MCF 10A (cell line): ENCODE results near the gene TECPR2. TPM values are rescaled to one million over a fixed set of nuclear protein-coding genes. Genes with fewer than 3 reads are reported as not detected.

Experiments used
- BruUV-seq: library from RNA; stranded (reverse); fragments of 400-500 nt; replicated peaks from 2 replicates; lab custom pipeline; 2021; lab: Mats Ljungman, UMichigan
- CTCF ChIA-PET: fragments of 300-600 bp; sonication (Branson Sonifier 250); formaldehyde crosslinking; extraction: SDS; loops from one replicate; lab custom pipeline; 2021; ENCODE audit warnings: antibody characterized with exemption, inconsistent platforms; lab: Yijun Ruan, JAX
- POLR2A ChIA-PET: fragments of 300-600, 350-650 bp; sonication (Branson Sonifier 250); formaldehyde crosslinking; extraction: SDS; loops from one replicate; lab custom pipeline; 2020; ENCODE audit warnings: antibody characterized with exemption, inconsistent platforms; lab: Yijun Ruan, JAX
- DNase-seq: peaks from one replicate; pipeline ENCODE4 v3.0.0-alpha.2; 2018; ENCODE audit not compliant: unreplicated experiment
- H3K27ac Mint-ChIP-seq: one replicate; pipeline ENCODE4 v1.8.0; 2022; ENCODE audit warnings: mild to moderate bottlenecking, low read depth, mixed read lengths; ENCODE audit not compliant: unreplicated experiment
- H3K27me3 Mint-ChIP-seq: one replicate; pipeline ENCODE4 v1.8.0; 2022; ENCODE audit warnings: mixed read lengths; ENCODE audit not compliant: insufficient read depth, unreplicated experiment
- H3K36me3 Mint-ChIP-seq: one replicate; pipeline ENCODE4 v1.8.0; 2022; ENCODE audit warnings: mild to moderate bottlenecking, moderate library complexity, mixed read lengths; ENCODE audit not compliant: insufficient read depth, unreplicated experiment
- H3K4me1 Mint-ChIP-seq: one replicate; pipeline ENCODE4 v1.8.0; 2022; ENCODE audit warnings: mixed read lengths; ENCODE audit not compliant: insufficient read depth, unreplicated experiment
- H3K4me3 Mint-ChIP-seq: one replicate; pipeline ENCODE4 v1.8.0; 2022; ENCODE audit warnings: mild to moderate bottlenecking, moderate library complexity, mixed read lengths; ENCODE audit not compliant: unreplicated experiment
- H3K9me3 Mint-ChIP-seq: one replicate; pipeline ENCODE4 v1.8.0; 2022; ENCODE audit warnings: mixed read lengths; ENCODE audit not compliant: unreplicated experiment
- CTCF ChIP-seq: fragments of 200-600 bp; IDR thresholded peaks from one replicate; pipeline ENCODE4 v1.8.0; 2022; ENCODE audit warnings: antibody characterized with exemption, mild to moderate bottlenecking; ENCODE audit not compliant: unreplicated experiment
- intact Hi-C: fragments of 100-400 bp; cut with micrococcal nuclease; formaldehyde crosslinking; loops from 2 replicates; pipeline ENCODE4 v1.14.1; 2022
- total RNA-seq: library from RNA; stranded (reverse); gene quantifications from 2 replicates; pipeline ENCODE4 v1.2.3, GENCODE V29; 2022

The TECPR2 gene
- total RNA-seq, 1 experiment from 2014 or later = 18.4 TPM

- no peak for DNase-seq
- CTCF ChIA-PET = interaction anchor here (0.5 to 1.4 kb wide), 3 partner anchors 35 to 340 kb away, joined by 3 to 5 read pairs (median 3); no protein-coding TSS in a partner anchor
- Mint-ChIP-seq H3K36me3 (peaks cover 4% of the 10 kb centered on the region), H3K27me3 (no peaks in the 10 kb centered on the region), H3K27ac (peak overlapping the region; percentile 59), H3K4me1 (peaks cover 19% of the 10 kb centered on the region), H3K9me3 (no peaks in the 10 kb centered on the region), H3K4me3 (no peak overlapping the region)
- no peak for TF ChIP-seq CTCF
- POLR2A ChIA-PET = interaction anchor here (0.7 to 1.2 kb wide), 5 partner anchors 12 to 213 kb away, joined by 3 to 5 read pairs (median 3); no protein-coding TSS in a partner anchor
- BruUV-seq = no TSS peak
- intact Hi-C loops = no loop called here
These were observed 118.6 kb downstream of the TECPR2 start for GRCh38 chr14:102481371-102481770.

DNA sequence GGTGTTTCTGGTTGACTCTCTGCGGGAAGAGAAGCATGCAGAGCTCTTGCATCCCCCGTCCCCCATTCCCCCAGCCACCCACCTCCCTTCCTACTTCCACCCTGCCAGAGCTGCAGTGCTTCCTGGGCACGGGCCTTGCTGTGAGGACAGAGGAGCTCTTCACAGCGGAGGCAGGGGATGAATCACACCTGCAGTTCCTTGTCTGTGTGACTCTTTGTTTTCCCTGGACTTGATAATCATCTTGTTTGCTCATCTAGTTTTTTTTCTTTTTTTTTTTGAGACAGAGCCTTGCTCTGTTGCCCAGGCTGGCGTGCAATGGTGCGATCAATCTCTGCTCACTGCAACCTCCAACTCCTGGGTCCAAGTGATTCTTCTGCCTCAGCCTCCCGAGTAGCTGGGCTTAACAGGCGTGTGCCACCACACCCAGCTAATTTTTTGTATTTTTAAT is 119.1 kb downstream of the TECPR2 start:
- intact Hi-C loops = no loop called here
- peak; percentile 55 for DNase-seq
- Mint-ChIP-seq H3K9me3 (no peaks in the 10 kb centered on the region), H3K27ac (peak overlapping the region; percentile 59), H3K36me3 (peaks cover 2% of the 10 kb centered on the region), H3K4me3 (no peak overlapping the region), H3K4me1 (peaks cover 19% of the 10 kb centered on the region), H3K27me3 (no peaks in the 10 kb centered on the region)
- BruUV-seq = no TSS peak
- CTCF ChIA-PET = interaction anchor here (0.5 to 1.4 kb wide), 3 partner anchors 34 to 340 kb away, joined by 3 to 5 read pairs (median 3); no protein-coding TSS in a partner anchor
- TF ChIP-seq CTCF = no peak
- POLR2A ChIA-PET = interaction anchor here (0.7 to 1.2 kb wide), 5 partner anchors 12 to 213 kb away, joined by 3 to 5 read pairs (median 3); no protein-coding TSS in a partner anchor

- Mint-ChIP-seq H3K36me3 (peaks cover 7% of the 10 kb centered on the region), H3K4me3 (no peak overlapping the region), H3K4me1 (peaks cover 16% of the 10 kb centered on the region), H3K27ac (no peak overlapping the region), H3K27me3 (no peaks in the 10 kb centered on the region), H3K9me3 (no peaks in the 10 kb centered on the region)
- DNase-seq = no peak
- intact Hi-C loops = no loop called here
- no peak for TF ChIP-seq CTCF
- BruUV-seq = no TSS peak
- POLR2A ChIA-PET = no interaction called here
- CTCF ChIA-PET = no interaction called here
These were observed 121.6 kb downstream of the TECPR2 start for GRCh38 chr14:102484316-102484715.

- intact Hi-C loops = no loop called here
- ChIA-PET POLR2A (interaction anchor here (0.6 kb wide), 1 partner anchor 94 kb away, joined by 3 read pairs; no protein-coding TSS in a partner anchor), CTCF (interaction anchor here (0.6 to 0.7 kb wide), 3 partner anchors 13 to 94 kb away, joined by 3 read pairs; no protein-coding TSS in a partner anchor)
- TF ChIP-seq CTCF = no peak
- Mint-ChIP-seq H3K27ac (no peak overlapping the region), H3K9me3 (no peaks in the 10 kb centered on the region), H3K4me1 (peaks cover 10% of the 10 kb centered on the region), H3K36me3 (peaks cover 7% of the 10 kb centered on the region), H3K27me3 (no peaks in the 10 kb centered on the region), H3K4me3 (no peak overlapping the region)
- no TSS peak for BruUV-seq
- DNase-seq = no peak
These were observed 123.2 kb downstream of the TECPR2 start for GRCh38 chr14:102485693-102486512.
